Immature natural killer cell (primary cell): Measurements from ENCODE around the gene TBC1D5. TPM values are rescaled to one million over a fixed set of nuclear protein-coding genes. Genes with fewer than 3 reads are reported as not detected.

ENCODE experiments used
- DNase-seq, 3 donors: peaks; one replicate each; pipeline ENCODE4 v3.0.0; 2022; ENCODE audit warnings: mixed read lengths in 1 of 3
- H3K27ac Mint-ChIP-seq, 6 donors: one replicate each; pipeline ENCODE4 v1.8.0; 2020; ENCODE audit warnings: mixed read lengths in 6 of 6, mild to moderate bottlenecking in 5 of 6, inconsistent platforms in 4 of 6, moderate library complexity in 3 of 6
- H3K27me3 Mint-ChIP-seq, 3 donors: one replicate each; pipeline ENCODE4 v1.8.0; 2020 to 2021; ENCODE audit warnings: low read depth in 3 of 3, mild to moderate bottlenecking in 3 of 3, mixed read lengths in 3 of 3, moderate library complexity in 3 of 3, inconsistent platforms in 1 of 3
- H3K36me3 Mint-ChIP-seq, 3 donors: one replicate each; pipeline ENCODE4 v1.8.0; 2020; ENCODE audit warnings: mixed read lengths in 3 of 3, inconsistent platforms in 2 of 3, mild to moderate bottlenecking in 2 of 3
- H3K4me1 Mint-ChIP-seq, 2 donors: one replicate each; pipeline ENCODE4 v1.8.0; 2020; ENCODE audit warnings: inconsistent platforms in 2 of 2, mild to moderate bottlenecking in 2 of 2, mixed read lengths in 2 of 2, moderate library complexity in 1 of 2
- H3K4me3 Mint-ChIP-seq, 5 donors: one replicate each; pipeline ENCODE4 v1.8.0; 2020; ENCODE audit warnings: mild to moderate bottlenecking in 5 of 5, mixed read lengths in 5 of 5, inconsistent platforms in 3 of 5, moderate library complexity in 3 of 5
- H3K9me3 Mint-ChIP-seq, 6 donors: one replicate each; pipeline ENCODE4 v1.8.0; 2020; ENCODE audit warnings: mild to moderate bottlenecking in 6 of 6, mixed read lengths in 6 of 6, inconsistent platforms in 4 of 6, moderate library complexity in 3 of 6
- polyA plus RNA-seq, 3 donors: library from polyadenylated mRNA; unstranded; fragments of 300-500 nt; fragmentation: Illumina TruSeq; gene quantifications; one replicate each; pipeline ENCODE4 v1.2.3, GENCODE V29; 2021

The TBC1D5 gene
- polyA plus RNA-seq, 3 donors from 2014 or later = 20.5 to 49.2 (median 25.8) TPM

DNA sequence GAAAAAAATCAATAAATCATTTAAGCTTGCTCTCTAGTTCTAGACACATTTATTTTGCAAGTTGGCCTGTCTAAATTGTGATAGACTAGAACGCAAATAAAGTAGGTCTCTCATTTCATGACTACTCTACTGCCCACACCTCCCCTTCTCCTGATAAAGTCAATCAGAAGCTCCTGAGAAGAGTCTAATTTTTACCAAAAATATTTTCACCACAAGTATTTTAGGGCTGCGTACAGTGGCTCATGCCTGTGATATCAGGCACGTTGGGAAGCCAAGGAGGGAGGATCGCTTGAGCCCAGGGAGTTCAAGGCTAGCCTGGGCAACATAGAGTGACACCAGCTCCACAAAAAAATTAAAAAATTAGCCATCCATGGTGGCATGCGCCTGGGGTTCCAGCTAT is 136.5 kb downstream of the TBC1D5 start:
- peaks cover 5 to 10% of the 10 kb centered on the region in 2 donors for H3K4me1 Mint-ChIP-seq
- DNase-seq = no peak
- no peak overlapping the region for H3K4me3 Mint-ChIP-seq
- H3K9me3 Mint-ChIP-seq = peaks cover 0 to 2% (median 0%) of the 10 kb centered on the region in 6 donors
- no peak overlapping the region for H3K27ac Mint-ChIP-seq
- peaks cover 0 to 11% (median 0%) of the 10 kb centered on the region in 3 donors for H3K36me3 Mint-ChIP-seq
- H3K27me3 Mint-ChIP-seq = peaks cover 0 to 1% (median 0%) of the 10 kb centered on the region in 3 donors

DNA sequence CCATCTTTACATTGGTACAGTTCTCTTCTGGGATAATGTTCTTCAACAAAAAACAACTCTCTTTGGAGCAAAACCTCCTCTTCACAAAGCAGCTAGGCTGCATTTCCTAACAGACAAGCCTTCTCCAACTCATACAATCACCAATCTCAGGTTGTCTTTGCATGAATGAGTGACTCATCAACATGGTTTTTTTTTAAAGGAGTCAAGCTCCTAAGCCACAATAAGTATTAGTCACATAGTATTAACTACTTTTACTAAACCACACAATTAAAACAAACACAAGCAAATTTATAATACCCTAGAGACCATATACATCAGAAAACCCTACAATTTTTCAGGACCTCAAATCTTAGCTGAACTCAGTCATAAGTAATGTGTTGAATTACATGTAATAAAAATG is 137.4 kb downstream of the TBC1D5 start:
- Mint-ChIP-seq H3K9me3 (peaks cover 0 to 2% (median 0%) of the 10 kb centered on the region in 6 donors), H3K4me1 (peaks cover 5 to 10% of the 10 kb centered on the region in 2 donors), H3K36me3 (peaks cover 0 to 8% (median 0%) of the 10 kb centered on the region in 3 donors), H3K27ac (no peak overlapping the region), H3K4me3 (no peak overlapping the region), H3K27me3 (no peaks in the 10 kb centered on the region)
- DNase-seq = no peak

GRCh38 chr3:17602126-17602525 is 140.3 kb downstream of the TBC1D5 start:
- peaks cover 10% of the 10 kb centered on the region in 2 donors for H3K4me1 Mint-ChIP-seq
- peaks cover 0 to 8% (median 0%) of the 10 kb centered on the region in 3 donors for H3K36me3 Mint-ChIP-seq
- H3K9me3 Mint-ChIP-seq = peaks cover 0 to 3% (median 0%) of the 10 kb centered on the region in 6 donors
- H3K27ac Mint-ChIP-seq = no peak overlapping the region
- H3K4me3 Mint-ChIP-seq = no peak overlapping the region
- no peaks in the 10 kb centered on the region for H3K27me3 Mint-ChIP-seq
- DNase-seq = no peak

DNA sequence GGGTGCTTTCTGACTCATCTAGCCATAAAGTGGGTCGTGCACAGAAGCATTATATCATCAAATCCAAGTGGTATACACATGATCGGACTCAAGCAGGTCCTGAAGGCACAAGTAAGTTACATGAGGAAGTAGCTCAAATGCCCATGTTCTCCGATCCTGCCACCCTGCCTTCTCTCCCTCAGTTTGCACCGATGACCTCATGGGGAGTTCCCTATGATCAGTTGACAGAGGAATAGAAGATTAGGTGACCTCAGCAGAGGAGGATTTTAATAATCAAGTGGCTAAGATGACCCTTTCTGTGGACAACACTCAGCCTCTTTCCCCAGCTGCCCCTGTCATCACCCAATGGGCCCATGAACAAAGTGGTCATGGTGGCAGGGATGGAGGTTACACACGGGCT is 149.5 kb downstream of the TBC1D5 start:
- Mint-ChIP-seq H3K4me1 (peaks cover 0 to 2% of the 10 kb centered on the region in 2 donors), H3K9me3 (peaks cover 0 to 23% (median 14%) of the 10 kb centered on the region in 6 donors), H3K27ac (no peak overlapping the region), H3K4me3 (no peak overlapping the region), H3K36me3 (peaks cover 19 to 23% (median 20%) of the 10 kb centered on the region in 3 donors), H3K27me3 (no peaks in the 10 kb centered on the region)
- no peak for DNase-seq

DNA sequence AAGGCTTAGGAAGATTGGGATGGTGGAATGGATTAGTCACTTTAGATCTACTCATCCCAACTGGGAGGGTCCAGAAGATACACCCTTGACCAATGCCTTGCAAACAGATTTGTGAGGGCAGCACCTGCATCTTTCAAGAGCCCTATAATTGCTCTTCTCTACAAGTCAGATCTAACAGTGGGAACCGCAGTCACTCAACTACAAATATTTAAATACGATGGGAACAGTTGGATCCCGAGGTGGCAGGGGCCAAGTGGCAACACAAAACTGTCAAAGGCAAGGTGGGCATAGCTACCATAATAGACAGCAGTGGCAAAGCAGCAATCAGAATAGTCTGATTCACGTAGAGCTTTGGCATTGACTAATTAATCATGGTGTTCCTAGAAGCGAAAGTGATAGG is 152.0 kb downstream of the TBC1D5 start:
- no peak for DNase-seq
- Mint-ChIP-seq H3K27ac (no peak overlapping the region), H3K4me1 (peaks cover 3 to 6% of the 10 kb centered on the region in 2 donors), H3K27me3 (no peaks in the 10 kb centered on the region), H3K36me3 (peaks cover 19 to 23% (median 20%) of the 10 kb centered on the region in 3 donors), H3K4me3 (no peak overlapping the region), H3K9me3 (peaks cover 0 to 23% (median 14%) of the 10 kb centered on the region in 6 donors)

- Mint-ChIP-seq H3K9me3 (peaks cover 0 to 23% (median 14%) of the 10 kb centered on the region in 6 donors), H3K27ac (peak overlapping the region in 1 of 6 donors; percentile 47), H3K4me1 (peaks cover 7 to 10% of the 10 kb centered on the region in 2 donors), H3K27me3 (no peaks in the 10 kb centered on the region), H3K4me3 (no peak overlapping the region), H3K36me3 (peaks cover 19 to 23% (median 20%) of the 10 kb centered on the region in 3 donors)
- no peak for DNase-seq
These were observed 152.5 kb downstream of the TBC1D5 start for GRCh38 chr3:17589888-17590287.

DNA sequence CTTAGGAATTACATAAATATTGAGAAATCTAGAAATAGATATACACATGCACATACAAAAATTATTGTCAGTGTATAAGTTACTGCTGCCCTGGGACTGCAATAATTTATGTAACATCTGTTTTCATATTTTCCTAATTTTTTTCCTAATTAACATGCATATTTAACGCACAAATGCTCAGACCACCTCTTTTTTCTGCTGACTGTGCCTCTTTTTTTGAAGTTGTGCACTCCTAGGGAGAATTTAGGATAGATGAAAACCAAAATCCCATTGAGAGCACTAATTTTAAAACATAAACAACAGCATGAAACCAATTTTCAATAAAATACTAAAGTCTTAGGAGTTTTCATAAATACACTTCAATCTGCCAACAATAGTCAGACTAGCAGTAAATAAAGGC is 154.0 kb downstream of the TBC1D5 start:
- Mint-ChIP-seq H3K4me3 (no peak overlapping the region), H3K4me1 (peaks cover 7 to 10% of the 10 kb centered on the region in 2 donors), H3K36me3 (peaks cover 15 to 23% (median 15%) of the 10 kb centered on the region in 3 donors), H3K27me3 (no peaks in the 10 kb centered on the region), H3K9me3 (peaks cover 0 to 23% (median 14%) of the 10 kb centered on the region in 6 donors), H3K27ac (no peak overlapping the region)
- DNase-seq = no peak

GRCh38 chr3:17585394-17586325 is 156.8 kb downstream of the TBC1D5 start:
- no peak overlapping the region for H3K27ac Mint-ChIP-seq

GRCh38 chr3:17584066-17584465 is 158.4 kb downstream of the TBC1D5 start:
- no peak for DNase-seq
- Mint-ChIP-seq H3K9me3 (peaks cover 0 to under 1% (median 0%) of the 10 kb centered on the region in 6 donors), H3K27me3 (no peaks in the 10 kb centered on the region), H3K4me3 (no peak overlapping the region), H3K27ac (no peak overlapping the region), H3K4me1 (peaks cover 7 to 8% of the 10 kb centered on the region in 2 donors), H3K36me3 (no peaks in the 10 kb centered on the region)

More at GRCh38 chr3:17585394-17586325, 156.8 kb downstream of the TBC1D5 start:
- no peaks in the 10 kb centered on the region for H3K27me3 Mint-ChIP-seq
- H3K36me3 Mint-ChIP-seq = peaks cover 13 to 14% (median 14%) of the 10 kb centered on the region in 3 donors
- DNase-seq = no peak
- H3K4me1 Mint-ChIP-seq = peaks cover 7 to 10% of the 10 kb centered on the region in 2 donors
- no peak overlapping the region for H3K4me3 Mint-ChIP-seq
- peaks cover 0 to 12% (median 12%) of the 10 kb centered on the region in 6 donors for H3K9me3 Mint-ChIP-seq

DNA sequence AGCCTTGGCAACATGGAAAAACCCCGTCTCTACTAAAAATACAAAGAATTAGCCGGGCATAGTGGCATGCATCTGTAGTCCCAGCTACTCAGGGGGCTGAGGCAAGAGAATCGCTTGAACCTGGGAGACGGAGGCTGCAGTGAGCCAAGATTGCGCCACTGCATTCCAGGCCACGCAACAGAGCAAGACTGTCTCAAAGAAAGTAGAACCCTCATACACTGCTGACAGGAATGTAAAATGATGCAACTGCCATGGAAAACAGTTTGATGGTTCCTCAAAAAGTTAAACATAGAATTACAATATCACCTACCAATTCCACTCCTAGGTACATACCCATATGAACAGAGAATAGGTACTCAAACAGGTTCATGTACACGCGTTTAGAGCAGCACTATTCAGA is 158.9 kb downstream of the TBC1D5 start:
- H3K27ac Mint-ChIP-seq = no peak overlapping the region
- no peak for DNase-seq
- no peaks in the 10 kb centered on the region for H3K27me3 Mint-ChIP-seq
- no peaks in the 10 kb centered on the region for H3K9me3 Mint-ChIP-seq
- H3K4me1 Mint-ChIP-seq = peaks cover 7 to 8% of the 10 kb centered on the region in 2 donors
- no peak overlapping the region for H3K4me3 Mint-ChIP-seq
- no peaks in the 10 kb centered on the region for H3K36me3 Mint-ChIP-seq

- no peaks in the 10 kb centered on the region for H3K9me3 Mint-ChIP-seq
- H3K27ac Mint-ChIP-seq = no peak overlapping the region
These were observed 160.9 kb downstream of the TBC1D5 start for GRCh38 chr3:17581421-17582080.

DNA sequence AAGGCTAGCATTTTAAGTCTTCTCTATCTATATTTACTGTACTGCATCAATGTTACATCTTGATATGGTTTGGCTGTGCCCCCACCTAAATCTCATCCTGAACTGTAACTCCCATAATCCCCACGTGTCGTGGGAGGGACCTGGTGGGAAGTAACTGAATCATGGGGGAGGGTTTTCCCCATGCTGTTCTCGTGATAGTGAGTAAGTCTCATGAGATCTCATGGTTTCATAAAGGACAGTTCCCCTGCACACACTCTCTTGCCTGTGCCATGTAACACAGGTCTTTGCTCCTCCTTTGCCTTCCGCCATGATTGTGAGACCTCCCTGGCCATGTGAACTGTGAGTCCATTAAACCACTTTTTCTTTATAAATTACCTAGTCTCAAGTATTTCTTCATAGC is 161.5 kb downstream of the TBC1D5 start:
- H3K27ac Mint-ChIP-seq = no peak overlapping the region
- H3K4me1 Mint-ChIP-seq = peaks cover 7 to 12% of the 10 kb centered on the region in 2 donors
- no peaks in the 10 kb centered on the region for H3K27me3 Mint-ChIP-seq
- H3K9me3 Mint-ChIP-seq = no peaks in the 10 kb centered on the region
- no peaks in the 10 kb centered on the region for H3K36me3 Mint-ChIP-seq
- DNase-seq = no peak
- H3K4me3 Mint-ChIP-seq = no peak overlapping the region

More at GRCh38 chr3:17581421-17582080, 160.9 kb downstream of the TBC1D5 start:
- Mint-ChIP-seq H3K4me1 (peaks cover 8 to 12% of the 10 kb centered on the region in 2 donors), H3K36me3 (no peaks in the 10 kb centered on the region), H3K4me3 (no peak overlapping the region), H3K27me3 (no peaks in the 10 kb centered on the region)
- DNase-seq = no peak

- Mint-ChIP-seq H3K36me3 (no peaks in the 10 kb centered on the region), H3K4me3 (no peak overlapping the region), H3K27me3 (no peaks in the 10 kb centered on the region), H3K27ac (no peak overlapping the region), H3K9me3 (no peaks in the 10 kb centered on the region), H3K4me1 (peaks cover 0 to 5% of the 10 kb centered on the region in 2 donors)
- no peak for DNase-seq
These were observed 163.0 kb downstream of the TBC1D5 start for GRCh38 chr3:17579289-17580031.
